Endothelial cell of umbilical vein (primary cell): ENCODE data around the gene PDCD1. TPM values are rescaled to one million over a fixed set of nuclear protein-coding genes. Genes with fewer than 3 reads are reported as not detected.

Experiments
- BruUV-seq: library from RNA; stranded (reverse); fragments of 400-500 nt; replicated peaks from 2 replicates; lab custom pipeline; 2021; lab: Mats Ljungman, UMichigan
- CTCF ChIA-PET: fragments of 300-600, 350-600 bp; sonication (Branson Sonifier 250); formaldehyde crosslinking; loops from one replicate; lab custom pipeline; 2021; ENCODE audit warnings: antibody characterized with exemption, inconsistent platforms; lab: Charles Lee
- POLR2A ChIA-PET: fragments of 300-600, 350-600 bp; sonication (Branson Sonifier 250); formaldehyde crosslinking; loops from one replicate; lab custom pipeline; 2021; ENCODE audit warnings: antibody characterized with exemption, inconsistent platforms; lab: Charles Lee
- DNase-seq: peaks from one replicate; pipeline ENCODE4 v3.0.0-alpha.2; 2011; ENCODE audit warnings: low read depth, low spot score
- FAIRE-seq: peaks from 2 replicates; lab custom pipeline; 2011; peaks lifted over from hg19 to GRCh38; lab: Jason Lieb, UNC
- H2AFZ ChIP-seq: 2 replicates; pipeline ENCODE4 v1.6.0; 2012; ENCODE audit warnings: low read depth, low read length, control low read depth, inconsistent platforms
- H3K27ac ChIP-seq: 2 replicates; pipeline ENCODE4 v1.5.1; 2011; ENCODE audit warnings: low read depth, mild to moderate bottlenecking, control low read depth, low read length, moderate library complexity; ENCODE audit not compliant: insufficient read depth
- H3K27me3 ChIP-seq, 2 experiments: 2 replicates each; pipeline versions ENCODE4 v1.6.0 to v1.6.1; 2011; ENCODE audit warnings: low read length in 2 of 2, mixed read lengths in 1 of 2; ENCODE audit not compliant: control insufficient read depth in 2 of 2, insufficient read depth in 2 of 2
- H3K36me3 ChIP-seq, 2 experiments: 2 replicates in 1 of 2; 3 replicates in 1 of 2; pipeline ENCODE4 v1.5.1; 2011; ENCODE audit warnings: low read length in 2 of 2, mild to moderate bottlenecking in 1 of 2, moderate library complexity in 1 of 2; ENCODE audit not compliant: control insufficient read depth in 2 of 2, insufficient read depth in 2 of 2; ENCODE audit errors: extremely low read depth in 1 of 2
- H3K4me1 ChIP-seq: 3 replicates; pipeline ENCODE4 v1.5.1; 2011; ENCODE audit warnings: mild to moderate bottlenecking, low read length; ENCODE audit not compliant: control insufficient read depth, insufficient read depth; ENCODE audit errors: extremely low read depth
- H3K4me2 ChIP-seq: 2 replicates; pipeline ENCODE4 v1.6.1; 2011; ENCODE audit warnings: low read length, control low read depth, mixed read lengths; ENCODE audit not compliant: insufficient read depth
- H3K4me3 ChIP-seq, 3 experiments: fragments of 200-600 bp in 1 of 3; sonication (generic), shearing (Covaris generic) in 1 of 3; replicated peaks in 1 of 3; 2 replicates each; pipeline ENCODE4 v1.5.1; 2011 to 2016; ENCODE audit warnings: control low read depth in 3 of 3, low read length in 3 of 3, mild to moderate bottlenecking in 2 of 3, inconsistent platforms in 1 of 3, low read depth in 1 of 3, moderate library complexity in 1 of 3; ENCODE audit not compliant: insufficient read depth in 1 of 3
- H3K79me2 ChIP-seq: 2 replicates; pipeline ENCODE4 v1.6.0; 2012; ENCODE audit warnings: low read length, inconsistent platforms; ENCODE audit not compliant: control insufficient read depth, insufficient read depth
- H3K9ac ChIP-seq: replicated peaks from 2 replicates; pipeline ENCODE3; 2011; ENCODE audit warnings: low read length, control low read depth; ENCODE audit not compliant: insufficient read depth; ENCODE audit errors: extremely low read depth
- H3K9me1 ChIP-seq: replicated peaks from 3 replicates; pipeline ENCODE4 v1.6.0; 2011; ENCODE audit warnings: mild to moderate bottlenecking, low read length; ENCODE audit not compliant: control insufficient read depth, insufficient read depth; ENCODE audit errors: extremely low read depth
- H3K9me3 ChIP-seq: replicated peaks from 2 replicates; pipeline ENCODE4 v1.5.1; 2012; ENCODE audit warnings: low read length, inconsistent platforms; ENCODE audit not compliant: control insufficient read depth, insufficient read depth
- H4K20me1 ChIP-seq: replicated peaks from 2 replicates; pipeline ENCODE3; 2011; ENCODE audit warnings: mild to moderate bottlenecking, low read length; ENCODE audit not compliant: control insufficient read depth, insufficient read depth; ENCODE audit errors: extremely low read depth
- EZH2 ChIP-seq: IDR thresholded peaks from 2 replicates; pipeline ENCODE4 v1.6.1; 2012; ENCODE audit warnings: borderline replicate concordance, low read depth, mild to moderate bottlenecking, moderate library complexity, low read length, inconsistent platforms; ENCODE audit not compliant: severe bottlenecking
- GATA2 ChIP-seq: IDR thresholded peaks from 2 replicates; pipeline ENCODE4 v1.7.0; 2011; ENCODE audit warnings: low read depth, mild to moderate bottlenecking, moderate library complexity, mixed read lengths, low read length; ENCODE audit not compliant: insufficient read length, insufficient read depth
- MYC ChIP-seq: IDR thresholded peaks from one replicate; pipeline ENCODE4 v1.6.1; 2011; ENCODE audit warnings: mild to moderate bottlenecking, low read depth, low read length
- POLR2A ChIP-seq: IDR thresholded peaks from 2 replicates; pipeline ENCODE4 v1.6.1; 2012; ENCODE audit warnings: low read depth, mild to moderate bottlenecking, control low read depth, low read length
- POLR2AphosphoS5 ChIP-seq: IDR thresholded peaks from 2 replicates; pipeline ENCODE4 v1.6.1; 2012; ENCODE audit warnings: low read depth, mild to moderate bottlenecking, control low read depth, low read length, moderate library complexity; ENCODE audit not compliant: insufficient read depth
- dilution Hi-C: fragments of 300-500 bp; cut with MboI; formaldehyde crosslinking; loops from one replicate; pipeline ENCODE4 v1.15.0; 2019; ENCODE audit warnings: low sequenced_read_pairs; ENCODE audit not compliant: extremely low pct_ligation_motif_present
- intact Hi-C: fragments of 100-400 bp; cut with micrococcal nuclease; formaldehyde crosslinking; loops from one replicate; pipeline ENCODE4 v1.10.0; 2022
- polyA plus RNA-seq, 4 experiments: library from polyadenylated mRNA; depleted of rRNA in 3 of 4; stranded (reverse) in 3 of 4; unstranded in 1 of 4; fragments of >200 nt; gene quantifications; 2 replicates each; pipeline versions ENCODE4 v1.2.1 to v1.2.3, GENCODE V29; 2011 to 2012; ENCODE audit warnings: missing spikeins in 1 of 4
- total RNA-seq: library from RNA; stranded (reverse); gene quantifications from 2 replicates; pipeline ENCODE4 v1.2.3, GENCODE V29; 2021
- TF ChIP-seq, protein P1 (sequence below): IDR thresholded peaks from 2 replicates; pipeline ENCODE4 v1.6.1; 2011; ENCODE audit not compliant: insufficient read depth, insufficient read length

Gene PDCD1
- total and polyA plus RNA-seq, 2 donors (not counting 3 experiments of a cell fraction or from before 2014, with no cell fraction given): not detected

DNA sequence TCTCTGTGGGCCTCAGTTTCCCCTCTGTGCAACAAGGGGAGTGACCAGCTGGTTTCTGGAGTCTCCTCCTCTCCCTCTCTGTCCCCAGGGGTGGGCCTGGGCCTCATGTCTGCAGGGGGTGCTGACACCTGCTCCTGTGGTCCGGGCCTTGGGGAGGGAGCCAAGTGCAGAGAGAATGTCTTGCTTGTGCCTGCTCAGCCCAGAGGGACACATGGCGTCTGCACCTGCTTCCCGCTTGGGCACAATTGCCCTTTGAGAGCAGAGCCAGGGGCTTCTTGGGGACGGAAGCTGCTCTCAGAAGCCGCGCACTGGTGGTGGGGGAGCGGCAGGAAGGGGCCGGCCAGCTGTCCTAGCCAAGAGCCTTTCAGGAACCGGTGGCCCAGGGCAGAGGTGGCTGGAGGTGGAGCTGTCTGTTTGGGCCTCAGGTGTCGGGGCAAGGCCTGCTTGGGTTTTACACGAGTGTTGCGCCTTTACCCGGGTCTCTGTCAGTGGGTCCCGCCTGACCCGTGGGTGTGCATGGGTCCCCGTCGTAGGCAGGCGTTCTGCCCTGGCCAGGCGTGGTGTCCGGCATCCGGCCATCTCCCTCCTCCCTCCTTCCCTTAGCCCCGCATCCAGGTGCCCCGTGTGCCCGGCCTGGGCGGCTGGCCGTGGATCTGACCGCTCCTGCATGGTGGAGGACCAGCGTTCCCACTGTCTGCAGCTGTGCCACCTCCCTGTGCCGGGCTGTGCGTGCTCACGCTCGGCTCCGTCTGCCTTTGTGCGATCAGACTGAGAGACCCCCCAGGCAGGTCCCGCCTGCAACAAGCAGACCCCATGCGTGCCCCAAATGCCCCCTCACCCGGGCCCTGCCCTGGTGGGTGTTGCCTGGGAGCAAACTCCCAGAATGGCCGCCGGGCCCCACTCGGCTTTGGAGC, 45.7 kb downstream of the PDCD1 start:
- no TSS peak for BruUV-seq
- TF ChIP-seq MYC: no peak
- no peak for TF ChIP-seq EZH2
- no peak for TF ChIP-seq GATA2
- TF ChIP-seq, protein P1, sequence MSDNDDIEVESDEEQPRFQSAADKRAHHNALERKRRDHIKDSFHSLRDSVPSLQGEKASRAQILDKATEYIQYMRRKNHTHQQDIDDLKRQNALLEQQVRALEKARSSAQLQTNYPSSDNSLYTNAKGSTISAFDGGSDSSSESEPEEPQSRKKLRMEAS: no peak
- TF ChIP-seq POLR2A: no peak
- no peak for TF ChIP-seq POLR2AphosphoS5
- FAIRE-seq: no peak
- H3K9me3 ChIP-seq: no peaks in the 10 kb centered on the region
- H3K27ac ChIP-seq: no peak overlapping the region
- dilution Hi-C loops (no loop called here), intact Hi-C loops (no loop called here)
- DNase-seq: no peak
- H3K9me1 ChIP-seq: no peaks in the 10 kb centered on the region
- H3K9ac ChIP-seq: no peak overlapping the region
- H4K20me1 ChIP-seq: no peaks in the 10 kb centered on the region
- POLR2A ChIA-PET: no interaction called here
- no peak overlapping the region for H3K4me2 ChIP-seq
- H2AFZ ChIP-seq: no peak overlapping the region
- CTCF ChIA-PET: no interaction called here
- H3K4me1 ChIP-seq: peaks cover 3% of the 10 kb centered on the region
- no peak overlapping the region for H3K4me3 ChIP-seq
- no peaks in the 10 kb centered on the region for H3K36me3 ChIP-seq
- no peaks in the 10 kb centered on the region for H3K79me2 ChIP-seq
- H3K27me3 ChIP-seq: no peaks in the 10 kb centered on the region
